HG03432 (cell line): ENCODE measurements around the gene UGT1A8.

Source experiments
- ATAC-seq: cut with Tn5 transposase; IDR thresholded peaks from one replicate; pipeline ENCODE4 v1.9.1; 2021; ENCODE audit warnings: mild to moderate bottlenecking, moderate library complexity; ENCODE audit not compliant: unreplicated experiment

The UGT1A8 gene

GRCh38 chr2:233814056-233814835, 196.8 kb downstream of the UGT1A8 start:
- ATAC-seq: no peak

GRCh38 chr2:233815861-233816260, 198.4 kb downstream of the UGT1A8 start:
- ATAC-seq: no peak

GRCh38 chr2:233816334-233816733, 198.9 kb downstream of the UGT1A8 start:
- ATAC-seq: no peak

GRCh38 chr2:233816771-233817170, 199.3 kb downstream of the UGT1A8 start:
- ATAC-seq: no peak

GRCh38 chr2:233817361-233817911, 200.0 kb downstream of the UGT1A8 start:
- no peak for ATAC-seq

GRCh38 chr2:233817995-233818638, 200.7 kb downstream of the UGT1A8 start:
- ATAC-seq: no peak

GRCh38 chr2:233818639-233819621, 201.5 kb downstream of the UGT1A8 start:
- ATAC-seq: no peak

- no peak for ATAC-seq
These were observed 202.7 kb downstream of the UGT1A8 start for GRCh38 chr2:233819884-233820773.

- no peak for ATAC-seq
These were observed 203.3 kb downstream of the UGT1A8 start for GRCh38 chr2:233820774-233821105.

GRCh38 chr2:233821196-233821595, 203.8 kb downstream of the UGT1A8 start:
- no peak for ATAC-seq

GRCh38 chr2:233821709-233822100, 204.3 kb downstream of the UGT1A8 start:
- ATAC-seq: no peak

GRCh38 chr2:233822101-233822771, 204.8 kb downstream of the UGT1A8 start:
- ATAC-seq: no peak
